NK-92 treated with Interleukin-12 subunit alpha and Interleukin-12 subunit beta, amount 100 ng/mL, for 24 hours (cell line): ENCODE measurements around the gene LRRC36.
"Not testable (repeated sequence)": the region's sequence is repeated elsewhere in the genome, so short reads cannot be mapped to it uniquely, and the experiment has no call there.

ENCODE experiments used
- DNase-seq: peaks from one replicate; lab custom pipeline; 2025; lab: John Stamatoyannopoulos, UW

LRRC36 gene

DNA sequence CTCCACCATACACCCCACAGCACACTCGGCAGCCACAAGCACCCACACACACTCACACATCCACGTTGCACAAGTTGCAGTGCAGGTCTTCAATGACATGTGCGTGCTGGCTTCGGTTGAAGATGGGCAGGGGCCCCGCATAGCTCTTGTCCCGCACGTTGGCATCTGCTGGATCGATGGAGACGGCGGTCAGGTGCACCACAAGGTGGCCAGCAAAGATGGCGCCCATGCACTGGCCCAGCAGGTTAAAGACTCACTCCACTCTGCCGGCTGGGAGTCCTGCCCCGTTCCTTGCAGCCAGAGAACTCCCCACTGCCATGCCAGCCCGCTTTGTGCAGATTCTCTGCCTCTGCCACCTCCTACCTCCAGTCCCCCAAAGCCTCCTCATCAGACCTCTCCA, 74.3 kb downstream of the LRRC36 start:
- DNase-seq: no peak

DNA sequence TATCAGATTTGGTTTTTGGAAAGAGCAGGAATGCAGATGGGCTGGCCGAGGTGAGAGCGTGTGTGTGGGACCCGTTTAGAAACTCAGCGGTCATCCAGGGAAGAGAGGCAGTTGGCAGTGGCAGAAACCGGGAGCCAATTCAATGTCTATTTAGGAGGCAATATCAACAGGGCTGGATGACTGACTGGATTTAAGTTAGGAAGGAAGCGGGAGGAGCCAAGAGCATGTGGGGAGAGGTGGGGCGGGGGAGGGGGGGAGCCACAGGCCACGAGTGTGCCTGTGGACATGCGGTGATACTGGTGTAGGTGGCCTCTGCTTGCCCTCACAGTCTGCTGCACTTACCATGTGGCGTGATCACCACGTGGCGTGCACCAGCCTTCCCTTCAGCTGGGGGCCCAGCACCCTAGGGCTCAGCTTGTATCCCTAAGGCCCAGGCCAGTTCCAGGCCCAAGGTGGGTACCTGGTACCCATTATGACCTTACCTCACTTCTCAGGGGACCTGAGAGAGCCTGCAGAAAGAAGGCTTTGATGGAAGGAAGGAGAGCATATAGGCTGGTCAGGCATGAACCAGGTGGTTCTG, 77.5 kb downstream of the LRRC36 start:
- DNase-seq: no peak

DNA sequence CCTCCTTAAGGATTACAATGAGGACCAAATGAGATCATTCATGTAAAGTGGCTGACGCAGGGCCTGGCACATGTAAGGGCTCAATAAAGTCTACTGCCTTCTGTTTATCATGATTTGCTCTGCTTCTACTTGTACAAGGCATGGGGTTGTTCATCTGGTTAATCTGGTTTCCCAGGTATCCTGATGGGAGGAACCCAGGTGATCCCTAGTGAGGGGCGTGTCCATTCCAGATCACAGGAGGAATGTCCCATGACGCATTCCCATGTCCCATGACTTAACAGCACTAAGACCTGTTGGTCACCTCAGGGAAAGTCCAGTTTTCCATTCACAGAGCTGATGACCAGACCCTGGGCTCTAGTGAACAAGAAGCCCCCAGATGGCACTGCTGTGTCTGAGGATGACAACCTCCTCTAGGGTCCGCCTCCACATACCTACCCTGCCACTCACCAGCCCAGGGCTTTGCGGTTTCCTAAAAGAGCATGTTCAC, 78.2 kb downstream of the LRRC36 start:
- no peak for DNase-seq

DNA sequence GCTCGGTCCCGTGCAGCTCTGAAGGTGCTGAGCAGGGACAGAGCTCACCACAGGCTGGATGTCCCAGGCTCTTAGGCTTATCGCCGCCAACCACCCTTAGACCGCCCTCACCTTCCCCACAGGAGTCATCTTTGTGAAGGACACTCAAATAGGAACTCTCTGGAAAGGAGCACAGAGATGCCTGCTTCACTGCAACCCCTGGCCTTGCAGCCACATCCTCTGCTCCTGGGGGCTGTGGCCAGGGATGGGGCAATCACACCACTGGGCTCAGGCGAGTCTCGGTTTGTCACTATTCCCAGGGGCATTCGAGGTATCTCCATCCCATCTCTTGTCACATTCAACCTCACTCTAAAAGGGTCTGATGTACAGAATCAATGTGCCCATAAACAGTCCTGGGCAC, 78.7 kb downstream of the LRRC36 start:
- no peak for DNase-seq

DNA sequence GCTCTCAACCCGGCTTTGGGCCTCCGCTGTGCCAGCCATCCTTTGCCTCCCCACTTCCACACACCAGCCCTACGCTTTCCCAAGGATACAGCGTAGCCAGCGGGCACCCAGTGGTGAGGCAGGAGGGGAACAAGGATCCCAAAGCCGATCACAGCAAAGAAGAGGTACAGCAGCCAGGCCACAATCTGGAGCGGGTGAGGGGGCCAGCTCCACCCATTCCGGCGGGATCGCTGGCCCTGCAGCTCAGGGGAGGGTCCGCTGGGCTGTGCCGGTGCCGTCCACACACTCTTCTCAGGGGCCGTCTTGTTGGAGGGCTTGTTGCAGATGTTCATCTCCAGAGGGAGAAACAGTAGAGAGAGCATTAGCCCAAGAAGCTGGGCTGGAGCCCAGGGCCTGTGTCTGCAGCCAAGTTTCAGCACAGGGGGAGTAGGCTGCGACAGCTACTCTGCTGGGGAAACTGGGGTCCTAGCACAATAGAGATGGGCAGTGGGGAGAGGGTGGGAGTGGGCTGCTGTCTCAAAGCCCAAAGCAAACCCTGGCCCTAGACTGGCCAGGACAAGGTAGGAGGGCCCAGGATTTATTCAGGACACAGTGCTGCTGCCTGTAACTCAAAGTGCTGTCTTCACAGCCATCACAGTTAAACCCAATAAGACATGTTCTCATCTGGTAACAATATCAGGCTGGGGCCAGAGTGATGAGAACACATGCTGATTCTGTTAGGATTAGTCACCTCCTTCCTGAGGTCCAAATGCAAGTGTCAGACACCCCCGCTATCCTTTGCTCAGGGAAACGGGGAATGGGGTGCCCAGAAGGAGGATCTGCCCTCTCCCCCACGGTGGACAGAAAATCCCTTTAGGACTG, 79.7 kb downstream of the LRRC36 start:
- no peak for DNase-seq

DNA sequence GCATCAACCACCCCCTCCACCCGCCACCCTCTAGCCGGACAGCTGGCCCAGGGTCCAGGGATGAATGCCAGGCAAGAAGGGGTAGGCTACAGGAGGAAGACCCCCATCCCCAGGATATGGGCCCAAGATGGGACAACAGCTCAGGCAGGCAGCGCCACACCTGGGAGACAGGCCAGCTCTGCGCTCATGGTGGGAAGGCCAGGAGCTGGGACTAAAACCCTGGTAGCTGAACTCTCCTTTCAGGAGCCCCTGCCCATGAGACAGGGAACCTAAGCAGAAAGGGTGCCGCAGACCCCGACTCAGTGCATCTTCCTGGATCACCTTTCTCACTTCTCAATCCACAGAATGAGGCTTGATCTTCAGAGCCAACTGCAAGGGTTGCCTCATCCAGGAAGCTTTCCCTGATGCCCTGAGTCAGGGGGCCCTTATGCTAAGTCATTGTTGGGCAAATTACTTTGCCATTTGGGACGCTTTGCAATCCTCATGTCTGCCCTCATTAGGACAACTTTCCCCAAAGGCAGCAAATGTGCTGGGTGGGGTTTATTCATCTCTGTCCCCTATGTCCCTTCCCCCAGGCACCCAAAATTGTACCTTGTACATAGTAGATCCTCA, 80.7 kb downstream of the LRRC36 start:
- DNase-seq: no peak

DNA sequence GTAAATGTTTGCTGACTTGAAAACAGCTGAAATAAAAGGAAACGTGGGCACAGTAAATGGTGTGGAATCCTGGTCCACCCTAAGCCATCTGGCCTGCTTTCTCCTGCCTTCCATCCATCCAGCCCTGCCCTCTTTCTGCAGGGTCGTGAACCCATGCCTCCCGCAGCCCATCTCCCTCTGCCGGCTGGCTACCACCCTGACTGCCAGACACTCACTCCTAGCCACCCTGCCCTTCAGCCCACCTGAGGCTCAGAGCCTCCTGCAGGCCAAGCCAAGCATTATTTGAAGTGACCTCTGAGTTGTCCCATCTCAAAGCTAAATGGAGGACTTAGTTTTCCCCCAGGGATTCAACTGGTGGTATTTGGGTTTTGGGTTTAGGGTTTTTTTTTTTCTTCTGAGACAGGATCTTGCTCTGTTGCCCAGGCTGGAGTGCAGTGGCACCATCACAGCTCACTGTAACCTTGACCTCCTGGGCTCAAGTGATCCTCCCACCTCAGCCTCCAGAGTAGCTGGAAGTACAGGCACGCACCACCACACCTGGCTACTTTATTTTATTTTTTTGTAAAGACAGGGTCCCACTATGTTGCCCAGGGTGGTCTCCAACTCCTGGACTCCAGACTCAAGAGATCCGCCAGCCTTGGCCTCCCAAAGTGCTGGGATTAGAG, 81.3 kb downstream of the LRRC36 start:
- DNase-seq: no peak

DNA sequence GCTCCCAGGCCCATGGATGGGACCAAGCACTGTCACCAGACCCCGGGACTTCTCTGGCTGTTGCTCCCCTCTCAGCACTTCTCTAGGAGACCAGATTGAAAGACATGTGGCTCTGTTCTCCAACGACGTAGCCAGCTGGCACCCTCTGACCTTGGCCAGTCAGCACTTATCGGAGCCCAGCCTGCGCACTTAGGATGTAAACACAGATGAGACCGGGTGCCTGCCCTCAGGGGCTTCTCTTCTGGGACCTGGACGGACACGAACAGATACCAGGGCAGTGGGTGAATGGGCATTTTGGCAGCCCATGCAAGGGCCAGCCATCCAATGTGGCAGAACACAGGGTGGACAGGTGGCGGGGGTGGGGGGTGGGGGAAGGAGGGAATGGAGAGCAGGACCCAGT, 83.0 kb downstream of the LRRC36 start:
- DNase-seq: no peak

DNA sequence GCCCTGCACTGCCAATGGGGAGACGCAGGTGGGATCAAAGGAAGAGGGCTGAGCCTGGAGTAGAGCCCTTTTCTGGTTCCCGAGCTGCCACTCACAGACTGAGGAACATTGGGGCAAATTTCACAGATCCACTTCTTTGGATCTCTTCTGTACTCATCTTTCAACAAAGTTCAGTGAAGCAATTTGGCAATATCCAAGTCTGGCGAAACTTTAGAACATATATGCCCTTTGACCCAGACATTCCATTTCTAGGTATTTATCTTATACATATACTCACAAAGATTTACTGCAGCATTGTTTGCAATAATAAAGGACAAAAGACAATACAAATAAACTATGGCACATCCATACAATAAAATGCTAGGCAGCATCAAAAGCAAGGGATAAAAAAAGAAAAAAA, 84.7 kb downstream of the LRRC36 start:
- DNase-seq: no peak

DNA sequence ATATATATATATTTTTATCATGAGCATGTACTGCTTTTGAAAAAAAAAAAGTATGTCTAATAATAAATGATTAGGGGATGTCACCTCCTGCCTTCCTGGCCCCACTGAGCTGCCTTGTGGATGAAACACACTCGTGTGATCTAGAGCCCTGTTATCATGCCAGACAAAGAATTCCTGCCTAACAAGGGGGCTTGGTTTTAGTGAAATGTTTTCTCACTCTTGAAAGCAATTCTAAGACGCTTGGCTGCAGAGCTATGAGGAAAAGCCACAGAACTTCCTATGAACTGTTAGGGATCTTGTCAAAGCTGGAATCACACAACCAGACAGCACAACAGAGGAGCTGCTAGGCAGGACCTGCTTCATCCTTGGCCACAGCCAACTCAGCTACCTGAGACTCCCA, 85.7 kb downstream of the LRRC36 start:
- DNase-seq: no peak

DNA sequence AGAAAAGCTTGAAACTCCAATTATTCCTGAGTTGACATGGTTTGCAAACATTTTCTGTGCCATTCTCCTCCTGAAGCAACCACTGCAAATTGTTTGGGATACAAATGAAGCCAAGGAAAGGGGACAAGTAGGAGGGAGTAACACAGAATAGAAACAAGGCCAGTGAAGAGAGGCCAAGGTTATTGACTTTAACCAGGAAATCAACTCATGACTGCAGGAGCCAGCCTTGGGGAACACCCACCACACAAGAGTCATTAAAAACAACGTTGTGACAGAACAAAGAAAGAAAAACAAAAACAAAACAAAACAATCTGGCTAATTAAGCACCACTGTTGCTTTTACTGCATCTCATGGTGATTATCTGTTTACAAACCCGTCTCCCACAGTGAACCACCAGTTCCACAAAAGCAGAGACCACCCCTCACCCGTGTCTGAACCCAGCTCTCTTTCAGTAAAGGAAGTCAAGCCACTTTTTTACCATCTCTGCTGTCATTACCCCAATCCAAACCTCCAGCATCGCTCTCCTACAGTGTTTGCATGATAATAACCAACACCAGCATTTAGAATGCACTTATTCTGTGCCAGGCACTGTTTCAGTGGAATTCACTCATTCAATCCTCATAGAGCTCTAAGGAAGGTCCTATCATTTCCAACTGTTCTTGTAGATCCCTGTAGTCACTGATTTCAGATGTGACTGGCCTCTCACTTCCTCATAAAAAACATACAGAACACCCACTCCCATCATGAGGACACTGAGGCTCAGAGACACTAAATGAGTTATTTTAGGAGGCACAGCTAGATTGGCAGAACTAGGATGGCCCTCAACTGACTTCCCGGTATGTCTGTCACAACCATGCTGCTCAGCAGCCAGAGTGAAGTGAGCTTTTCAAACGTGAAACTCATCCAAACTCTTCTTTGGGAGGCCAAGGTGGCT, 87.6 kb downstream of the LRRC36 start:
- DNase-seq: no peak

DNA sequence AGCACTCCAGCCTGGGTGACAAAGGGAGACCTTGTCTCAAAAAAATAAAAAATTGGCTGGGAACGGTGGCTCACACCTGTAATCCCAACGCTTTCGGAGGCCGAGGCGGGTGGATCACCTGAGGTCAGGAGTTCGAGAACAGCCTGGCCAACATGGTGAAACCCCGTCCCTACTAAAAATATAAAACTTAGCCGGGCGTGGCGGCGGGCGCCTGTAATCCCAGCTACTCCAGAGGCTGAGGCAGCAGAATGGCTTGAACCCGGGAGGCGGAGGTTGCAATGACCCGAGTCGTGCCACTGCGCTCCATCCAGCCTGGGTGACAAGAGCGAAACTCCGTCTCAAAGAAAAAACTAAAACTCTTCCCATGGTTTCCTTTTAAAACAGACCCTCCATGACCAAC, 88.8 kb downstream of the LRRC36 start:
- DNase-seq: not testable (repeated sequence)

DNA sequence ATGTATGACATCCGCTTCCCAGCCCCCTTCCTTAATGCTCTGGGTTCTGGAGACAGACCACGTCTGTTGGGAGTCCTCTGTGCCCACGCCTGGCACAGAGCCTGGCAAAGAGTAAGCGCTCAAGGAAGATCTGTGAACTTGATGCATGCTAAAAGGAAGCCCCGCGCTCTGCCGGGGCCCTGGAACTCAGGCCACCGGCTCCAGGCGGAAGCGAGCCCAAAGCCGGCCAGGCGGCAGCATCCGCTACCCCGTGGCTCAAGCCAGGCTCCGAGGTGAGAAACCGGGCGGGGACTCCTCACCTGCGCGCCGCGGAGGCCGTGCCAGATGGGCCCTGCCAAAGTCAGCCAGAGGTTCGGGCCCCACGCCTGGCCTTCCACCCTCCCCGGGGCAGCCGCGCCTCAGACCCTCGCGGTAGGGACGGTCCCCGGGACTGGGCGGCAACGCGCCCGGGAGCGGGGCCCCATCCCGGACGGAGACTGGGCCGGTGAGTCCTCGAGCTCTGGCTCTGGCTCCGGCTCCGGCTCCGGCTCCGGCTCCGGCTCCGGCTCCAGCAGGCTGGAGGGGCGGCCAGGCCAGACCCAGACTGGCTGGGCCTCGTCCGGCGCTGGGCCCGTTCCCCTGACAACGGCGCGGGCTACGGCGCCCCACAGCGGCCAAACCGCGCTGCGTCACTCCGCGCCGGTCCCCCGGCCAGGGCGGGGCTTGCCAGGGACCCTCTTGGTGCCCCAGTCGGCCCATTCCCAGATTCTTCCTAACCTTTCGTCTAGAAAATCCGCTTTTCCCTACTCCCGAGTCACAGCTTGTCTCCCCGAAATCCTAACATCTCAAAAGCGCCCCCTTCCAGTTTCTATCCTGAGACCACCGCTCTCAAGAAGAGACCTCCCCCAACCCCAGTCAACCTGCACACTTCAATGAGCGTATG, 89.5 kb downstream of the LRRC36 start, which contains the start of gene ZDHHC1:
Gene ZDHHC1 (minus strand): TSS at position 606 of the 922 bp plus-strand sequence. CDS start 8,702 bp downstream, outside the sequence.
- DNase-seq: no peak

DNA sequence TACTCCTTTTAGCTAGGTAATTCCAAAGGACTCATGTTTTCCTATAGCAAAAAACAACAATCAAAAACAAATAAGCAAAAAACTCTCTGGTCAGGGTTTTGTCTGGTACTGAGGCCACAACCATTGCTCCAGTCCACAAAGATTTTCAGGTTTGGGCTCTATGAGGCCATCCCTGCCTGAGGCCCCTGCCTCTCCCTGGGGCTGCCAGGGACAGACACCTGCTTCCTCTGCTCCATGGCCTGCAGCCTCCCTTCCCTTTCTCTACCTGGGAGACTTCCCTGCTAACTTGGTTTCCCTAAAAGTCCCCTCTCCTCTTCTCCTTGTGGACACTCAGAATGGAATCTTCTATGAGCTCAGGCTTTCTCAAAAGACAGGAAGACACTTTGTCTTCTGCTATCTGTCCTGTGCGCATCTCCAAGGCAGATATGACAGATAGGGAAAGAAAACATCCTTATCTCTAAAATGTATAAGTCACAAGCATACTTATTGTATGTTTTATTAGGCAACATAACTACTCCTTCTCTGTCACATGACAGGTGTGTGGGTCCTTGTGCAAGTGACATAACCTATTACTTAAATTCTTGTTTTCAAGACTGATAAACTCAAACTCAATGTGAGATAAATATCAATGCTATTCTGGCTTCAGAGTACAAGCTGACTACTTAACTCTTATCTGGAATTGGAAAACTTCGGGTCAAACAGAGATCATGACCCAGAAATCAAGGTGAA, 90.9 kb downstream of the LRRC36 start:
- no peak for DNase-seq

DNA sequence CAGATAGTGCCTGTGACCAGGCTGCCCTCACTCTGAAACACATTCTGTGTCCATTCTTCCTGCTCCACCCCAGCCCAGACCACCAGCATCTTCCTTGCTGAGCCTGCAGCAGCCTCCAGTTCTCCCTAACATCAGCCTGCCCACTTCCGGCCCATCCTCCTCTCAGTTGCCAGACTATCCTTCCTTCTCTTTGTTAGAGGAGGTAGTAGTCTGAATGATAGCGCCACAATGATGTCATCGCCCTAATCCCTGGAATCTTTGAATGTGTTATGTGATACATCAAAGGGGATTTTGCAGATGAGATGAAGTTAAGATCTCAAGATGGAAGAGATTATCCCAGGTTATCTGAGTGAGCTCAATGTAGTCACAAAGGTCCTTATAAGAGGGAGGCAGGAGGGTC, 92.9 kb downstream of the LRRC36 start:
- no peak for DNase-seq

DNA sequence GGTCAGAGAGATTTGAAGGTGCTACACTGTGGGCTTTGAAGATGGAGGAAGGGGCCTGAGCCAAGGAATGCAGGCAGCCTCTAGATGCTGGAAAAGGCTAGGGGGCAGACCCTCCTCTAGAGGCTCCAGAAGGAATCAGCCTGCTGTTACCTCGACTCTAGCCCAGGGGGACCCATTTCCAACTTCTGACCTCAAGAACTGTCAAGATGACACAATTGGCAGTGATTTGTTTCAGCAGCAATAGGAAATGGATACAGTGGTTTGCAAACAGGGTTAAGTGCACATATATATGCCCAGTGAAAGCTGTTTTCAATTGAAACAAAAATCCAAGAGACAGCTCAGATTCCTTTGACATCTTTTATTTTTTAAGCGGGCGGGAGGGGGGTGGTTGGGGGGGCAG, 93.3 kb downstream of the LRRC36 start:
- DNase-seq: no peak

DNA sequence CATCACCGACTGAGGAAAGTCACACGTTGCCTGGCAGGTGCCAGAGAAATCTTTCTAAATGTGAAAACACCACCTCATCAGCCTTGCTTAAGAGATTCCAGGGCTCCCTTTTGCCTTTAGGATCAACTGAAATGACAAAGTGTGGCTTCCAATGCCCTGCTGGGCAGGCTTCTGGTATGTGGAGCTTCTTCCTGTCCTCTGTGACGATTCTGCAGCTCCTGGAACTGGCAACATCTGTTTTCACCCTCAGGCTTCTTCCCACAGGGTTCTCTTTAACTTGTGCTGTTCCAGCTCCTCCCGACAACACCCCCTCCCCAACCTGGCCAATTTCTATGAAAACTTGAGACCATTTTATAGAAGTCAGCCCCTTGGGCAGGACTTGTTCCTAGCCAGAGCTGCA, 94.4 kb downstream of the LRRC36 start:
- DNase-seq: no peak

DNA sequence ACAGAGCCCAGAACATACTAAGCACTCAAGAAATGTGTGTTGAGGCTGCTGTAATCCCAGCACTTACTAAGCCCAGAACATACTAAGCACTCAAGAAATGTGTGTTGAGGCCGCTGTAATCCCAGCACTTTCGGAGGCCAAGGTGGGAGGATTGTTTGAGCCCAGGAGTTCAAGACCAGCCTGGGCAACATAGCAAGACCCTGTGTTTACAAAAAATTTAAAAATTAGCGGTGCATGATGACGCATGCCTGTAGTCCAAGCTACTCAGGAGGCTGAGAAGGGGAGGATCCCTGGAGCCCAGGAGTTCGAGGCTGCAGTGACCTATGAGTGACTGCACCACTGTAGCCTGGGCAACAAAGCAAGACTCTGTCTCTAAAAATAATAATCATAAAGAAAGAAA, 96.4 kb downstream of the LRRC36 start:
- DNase-seq: no peak

DNA sequence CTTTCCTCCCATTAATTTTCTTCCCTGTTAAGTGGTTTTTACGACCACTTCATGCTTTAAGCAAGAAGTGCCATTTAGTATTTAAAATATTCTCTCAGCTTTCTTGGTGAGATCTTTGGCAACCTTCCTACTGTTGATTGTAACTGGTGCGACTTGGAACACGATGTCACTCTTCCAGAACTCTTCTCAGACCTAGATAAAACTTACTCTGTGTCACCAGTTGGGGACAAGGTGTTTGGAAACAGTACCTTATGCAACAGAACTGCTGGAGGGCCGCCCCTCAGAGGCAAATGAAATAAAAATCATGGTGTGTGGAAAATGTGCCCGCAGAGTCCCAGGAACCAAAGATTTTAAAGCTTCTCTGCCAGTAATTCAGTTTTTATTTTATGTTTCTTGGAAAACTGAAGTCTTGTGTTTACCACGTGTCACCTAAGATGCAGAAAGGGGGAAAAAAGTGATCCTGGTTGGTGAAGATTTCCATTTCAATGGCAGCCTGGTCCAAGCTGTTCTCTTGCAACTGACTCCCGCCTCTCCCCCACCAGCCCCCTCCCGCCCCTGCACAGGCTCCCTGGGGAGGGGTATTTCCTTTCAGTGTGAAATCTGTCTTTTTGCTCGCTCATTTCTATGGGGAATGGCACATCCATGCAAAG, 97.1 kb downstream of the LRRC36 start:
- DNase-seq: no peak
